HEK293 (cell line): ENCODE measurements around the gene ZNF428.

ENCODE experiments used
- CTCF ChIA-PET: fragments of 350-600 bp; formaldehyde crosslinking; extraction: SDS; loops from one replicate; lab custom pipeline; 2021; ENCODE audit warnings: antibody characterized with exemption; lab: Yijun Ruan, JAX
- POLR2A ChIA-PET: fragments of 300-600 bp; formaldehyde crosslinking; extraction: SDS; loops from one replicate; lab custom pipeline; 2020; ENCODE audit warnings: antibody characterized with exemption, inconsistent platforms; lab: Yijun Ruan, JAX
- H3K27ac ChIP-seq: fragments of 200-500 bp; sonication (Bioruptor generic); 2 replicates; pipeline ENCODE4 v1.5.1; 2014; ENCODE audit warnings: low read depth, low read length, control low read depth, inconsistent platforms; ENCODE audit errors: extremely low read depth
- H3K36me3 ChIP-seq, 2 experiments: fragments of 200-500 bp in 1 of 2; sonication (Bioruptor generic) in 1 of 2; 1 replicate in 1 of 2; 2 replicates in 1 of 2; pipeline ENCODE4 v1.5.1; 2014 to 2017; ENCODE audit warnings: inconsistent platforms in 2 of 2, low read length in 2 of 2; ENCODE audit not compliant: control insufficient read depth in 2 of 2, insufficient read depth in 1 of 2
- H3K4me1 ChIP-seq: fragments of 200-500 bp; sonication (Bioruptor generic); 2 replicates; pipeline ENCODE4 v1.5.1; 2014; ENCODE audit warnings: mild to moderate bottlenecking, low read length, inconsistent platforms; ENCODE audit not compliant: control insufficient read depth, insufficient read depth
- H3K4me3 ChIP-seq: 2 replicates; pipeline ENCODE4 v1.5.1; 2011; ENCODE audit warnings: low read depth, mild to moderate bottlenecking, control low read depth, low read length, moderate library complexity
- H3K9me3 ChIP-seq: fragments of 200-500 bp; sonication (Bioruptor generic); 2 replicates; pipeline ENCODE4 v1.5.1; 2014; ENCODE audit warnings: low read depth, low read length, inconsistent platforms; ENCODE audit not compliant: control insufficient read depth, insufficient read depth
- GLI2 ChIP-seq: fragments of 450-650 bp; formaldehyde crosslinking; IDR thresholded peaks from 2 replicates; pipeline ENCODE4; 2017; ENCODE audit warnings: missing biosample characterization, missing genetic modification characterization, low read depth, borderline replicate concordance
- KLF8 ChIP-seq: fragments of 450-650 bp; formaldehyde crosslinking; IDR thresholded peaks from 2 replicates; pipeline ENCODE4 v1.5.1; 2016; ENCODE audit warnings: missing biosample characterization, missing genetic modification characterization
- PATZ1 ChIP-seq: fragments of 450-650 bp; formaldehyde crosslinking; IDR thresholded peaks from 2 replicates; pipeline ENCODE4 v1.5.1; 2016; ENCODE audit warnings: missing biosample characterization, missing genetic modification characterization
- PBX3 ChIP-seq: sonication (generic); formaldehyde crosslinking; IDR thresholded peaks from 2 replicates; pipeline ENCODE4 v1.8.1; 2022; ENCODE audit warnings: mild to moderate bottlenecking, moderate library complexity, missing genetic modification reagents
- RBAK ChIP-seq: fragments of 450-650 bp; formaldehyde crosslinking; IDR thresholded peaks from 2 replicates; pipeline ENCODE4 v1.5.1; 2016; ENCODE audit warnings: missing biosample characterization, missing genetic modification characterization
- TCF7L2 ChIP-seq: IDR thresholded peaks from 2 replicates; pipeline ENCODE4 v1.6.1; 2011; ENCODE audit warnings: low read depth, mild to moderate bottlenecking, inconsistent platforms, low read length, moderate library complexity, borderline replicate concordance
- ZBTB21 ChIP-seq: fragments of 450-650 bp; formaldehyde crosslinking; IDR thresholded peaks from 2 replicates; pipeline ENCODE4 v1.5.1; 2017; ENCODE audit warnings: missing biosample characterization, missing genetic modification characterization
- ZNF121 ChIP-seq: fragments of 450-650 bp; formaldehyde crosslinking; IDR thresholded peaks from 2 replicates; pipeline ENCODE4 v1.5.1; 2016; ENCODE audit warnings: missing biosample characterization, missing genetic modification characterization
- ZNF157 ChIP-seq: fragments of 450-650 bp; formaldehyde crosslinking; IDR thresholded peaks from 2 replicates; pipeline ENCODE4 v1.5.1; 2016; ENCODE audit warnings: missing biosample characterization, missing genetic modification characterization
- ZNF214 ChIP-seq: fragments of 450-650 bp; formaldehyde crosslinking; IDR thresholded peaks from 2 replicates; pipeline ENCODE4 v1.5.1; 2017; ENCODE audit warnings: missing biosample characterization, mild to moderate bottlenecking, missing genetic modification characterization, borderline replicate concordance
- ZNF324 ChIP-seq: fragments of 450-650 bp; formaldehyde crosslinking; IDR thresholded peaks from 2 replicates; pipeline ENCODE4 v1.5.1; 2016; ENCODE audit warnings: missing biosample characterization, missing genetic modification characterization
- ZNF350 ChIP-seq: fragments of 450-650 bp; formaldehyde crosslinking; IDR thresholded peaks from 2 replicates; pipeline ENCODE4 v1.5.0; 2017; ENCODE audit warnings: missing biosample characterization, mild to moderate bottlenecking, missing genetic modification characterization
- ZNF449 ChIP-seq: fragments of 450-650 bp; formaldehyde crosslinking; IDR thresholded peaks from 2 replicates; pipeline ENCODE4 v1.5.1; 2017; ENCODE audit warnings: missing biosample characterization, mild to moderate bottlenecking, missing genetic modification characterization, moderate library complexity
- ZNF518A ChIP-seq: fragments of 450-650 bp; formaldehyde crosslinking; conservative IDR thresholded peaks from 2 replicates; pipeline ENCODE4 v1.5.1; 2016; ENCODE audit warnings: low read depth, missing biosample characterization, missing genetic modification characterization
- ZNF544 ChIP-seq: fragments of 450-650 bp; formaldehyde crosslinking; IDR thresholded peaks from 2 replicates; pipeline ENCODE4 v1.5.0; 2017; ENCODE audit warnings: missing biosample characterization, missing genetic modification characterization
- ZNF585B ChIP-seq: fragments of 450-650 bp; formaldehyde crosslinking; IDR thresholded peaks from 2 replicates; pipeline ENCODE4 v1.5.1; 2016; ENCODE audit warnings: missing biosample characterization, missing genetic modification characterization
- ZNF677 ChIP-seq: fragments of 450-650 bp; IDR thresholded peaks from 2 replicates; pipeline ENCODE4 v1.5.0; 2018; ENCODE audit warnings: missing biosample characterization, mild to moderate bottlenecking, missing genetic modification characterization, moderate library complexity
- ZSCAN30 ChIP-seq: fragments of 450-650 bp; IDR thresholded peaks from 2 replicates; pipeline ENCODE4 v1.5.1; 2018; ENCODE audit warnings: missing biosample characterization, mild to moderate bottlenecking, missing genetic modification characterization, moderate library complexity

Gene ZNF428

GRCh38 chr19:43660971-43661360 is 41.5 kb upstream of the ZNF428 start (continued):
- no peak for TF ChIP-seq PBX3 (CRISPR knock-in tag)
- no peak for TF ChIP-seq ZBTB21 (tag by site-specific recombination)

GRCh38 chr19:43660301-43660970 is 41.0 kb upstream of the ZNF428 start:
- ChIA-PET POLR2A (no interaction called here), CTCF (interaction anchor here (0.6 to 3.8 kb wide), 5 partner anchors 8 to 211 kb away, joined by 3 to 52 read pairs (median 4); no protein-coding TSS in a partner anchor)

GRCh38 chr19:43658494-43658893 is 39.1 kb upstream of the ZNF428 start:
- no peak overlapping the region for H3K27ac ChIP-seq
- peaks cover 10% of the 10 kb centered on the region for H3K9me3 ChIP-seq
- CTCF ChIA-PET = interaction anchor here (0.7 to 1.4 kb wide), 4 partner anchors 10 to 108 kb away, joined by 4 to 7 read pairs (median 6); partner anchors contain the start of gene XRCC1
- POLR2A ChIA-PET = interaction anchor here (0.6 to 1.8 kb wide), 5 partner anchors 9 to 488 kb away, joined by 3 to 15 read pairs (median 4); no protein-coding TSS in a partner anchor
- H3K36me3 ChIP-seq = peaks cover 40 to 79% of the 10 kb centered on the region in 2 experiments
- TF ChIP-seq ZNF518A (tag by site-specific recombination) = no peak
- TF ChIP-seq ZNF449 (tag by site-specific recombination) = no peak
- TF ChIP-seq ZNF677 = no peak
- TF ChIP-seq ZNF157 (tag by site-specific recombination) = no peak
- no peak for TF ChIP-seq TCF7L2
- no peak for TF ChIP-seq ZNF544 (tag by site-specific recombination)
- no peak for TF ChIP-seq ZNF214 (tag by site-specific recombination)
- TF ChIP-seq ZNF324 (tag by site-specific recombination) = no peak
- TF ChIP-seq KLF8 (tag by site-specific recombination) = no peak
- TF ChIP-seq GLI2 (tag by site-specific recombination) = no peak
- no peak for TF ChIP-seq RBAK (tag by site-specific recombination)
- no peak for TF ChIP-seq ZNF350 (tag by site-specific recombination)
- no peak for TF ChIP-seq PATZ1 (tag by site-specific recombination)
- TF ChIP-seq ZSCAN30 (tag by site-specific recombination) = no peak
- no peaks in the 10 kb centered on the region for H3K4me1 ChIP-seq
- H3K4me3 ChIP-seq = no peak overlapping the region

More at GRCh38 chr19:43660301-43660970, 41.0 kb upstream of the ZNF428 start:
- Histone ChIP-seq H3K4me3 (no peak overlapping the region), H3K27ac (no peak overlapping the region), H3K4me1 (no peaks in the 10 kb centered on the region), H3K36me3 (peaks cover 41 to 76% of the 10 kb centered on the region in 2 experiments), H3K9me3 (peaks cover 10% of the 10 kb centered on the region)
- TF ChIP-seq ZNF585B (tag by site-specific recombination) (no peak), ZNF121 (peak; percentile 88)
